HEK293 (cell line): ENCODE measurements around the gene LRP5.

ENCODE experiments used
- CTCF ChIA-PET: fragments of 350-600 bp; formaldehyde crosslinking; extraction: SDS; loops from one replicate; lab custom pipeline; 2021; ENCODE audit warnings: antibody characterized with exemption; lab: Yijun Ruan, JAX
- POLR2A ChIA-PET: fragments of 300-600 bp; formaldehyde crosslinking; extraction: SDS; loops from one replicate; lab custom pipeline; 2020; ENCODE audit warnings: antibody characterized with exemption, inconsistent platforms; lab: Yijun Ruan, JAX
- H3K27ac ChIP-seq: fragments of 200-500 bp; sonication (Bioruptor generic); 2 replicates; pipeline ENCODE4 v1.5.1; 2014; ENCODE audit warnings: low read depth, low read length, control low read depth, inconsistent platforms; ENCODE audit errors: extremely low read depth
- H3K36me3 ChIP-seq, 2 experiments: fragments of 200-500 bp in 1 of 2; sonication (Bioruptor generic) in 1 of 2; 1 replicate in 1 of 2; 2 replicates in 1 of 2; pipeline ENCODE4 v1.5.1; 2014 to 2017; ENCODE audit warnings: inconsistent platforms in 2 of 2, low read length in 2 of 2; ENCODE audit not compliant: control insufficient read depth in 2 of 2, insufficient read depth in 1 of 2
- H3K4me1 ChIP-seq: fragments of 200-500 bp; sonication (Bioruptor generic); 2 replicates; pipeline ENCODE4 v1.5.1; 2014; ENCODE audit warnings: mild to moderate bottlenecking, low read length, inconsistent platforms; ENCODE audit not compliant: control insufficient read depth, insufficient read depth
- H3K4me3 ChIP-seq: 2 replicates; pipeline ENCODE4 v1.5.1; 2011; ENCODE audit warnings: low read depth, mild to moderate bottlenecking, control low read depth, low read length, moderate library complexity
- H3K9me3 ChIP-seq: fragments of 200-500 bp; sonication (Bioruptor generic); 2 replicates; pipeline ENCODE4 v1.5.1; 2014; ENCODE audit warnings: low read depth, low read length, inconsistent platforms; ENCODE audit not compliant: control insufficient read depth, insufficient read depth
- GLIS2 ChIP-seq: fragments of 450-650 bp; formaldehyde crosslinking; IDR thresholded peaks from 2 replicates; pipeline ENCODE4 v1.5.1; 2016; ENCODE audit warnings: missing biosample characterization, missing genetic modification characterization
- KLF10 ChIP-seq: fragments of 450-650 bp; IDR thresholded peaks from 2 replicates; pipeline ENCODE4 v1.5.1; 2018; ENCODE audit warnings: missing biosample characterization, mild to moderate bottlenecking, missing genetic modification characterization
- KLF8 ChIP-seq: fragments of 450-650 bp; formaldehyde crosslinking; IDR thresholded peaks from 2 replicates; pipeline ENCODE4 v1.5.1; 2016; ENCODE audit warnings: missing biosample characterization, missing genetic modification characterization
- MYNN ChIP-seq: fragments of 450-650 bp; formaldehyde crosslinking; IDR thresholded peaks from 2 replicates; pipeline ENCODE4 v1.5.1; 2016; ENCODE audit warnings: missing biosample characterization, missing genetic modification characterization, borderline replicate concordance
- SCRT2 ChIP-seq: fragments of 450-650 bp; formaldehyde crosslinking; IDR thresholded peaks from 2 replicates; pipeline ENCODE4 v1.5.1; 2016; ENCODE audit warnings: missing biosample characterization, missing genetic modification characterization
- SP3 ChIP-seq: fragments of 450-650 bp; formaldehyde crosslinking; IDR thresholded peaks from 2 replicates; pipeline ENCODE4 v1.5.1; 2016; ENCODE audit warnings: missing biosample characterization, missing genetic modification characterization
- ZBTB21 ChIP-seq: fragments of 450-650 bp; formaldehyde crosslinking; IDR thresholded peaks from 2 replicates; pipeline ENCODE4 v1.5.1; 2017; ENCODE audit warnings: missing biosample characterization, missing genetic modification characterization
- ZNF157 ChIP-seq: fragments of 450-650 bp; formaldehyde crosslinking; IDR thresholded peaks from 2 replicates; pipeline ENCODE4 v1.5.1; 2016; ENCODE audit warnings: missing biosample characterization, missing genetic modification characterization
- ZNF16 ChIP-seq: fragments of 450-650 bp; formaldehyde crosslinking; IDR thresholded peaks from 2 replicates; pipeline ENCODE4 v1.5.1; 2016; ENCODE audit warnings: low read depth, missing biosample characterization, missing genetic modification characterization
- ZNF223 ChIP-seq: fragments of 450-650 bp; formaldehyde crosslinking; IDR thresholded peaks from 2 replicates; pipeline ENCODE4 v1.5.1; 2016; ENCODE audit warnings: missing biosample characterization, missing genetic modification characterization
- ZNF248 ChIP-seq: fragments of 450-650 bp; formaldehyde crosslinking; IDR thresholded peaks from 2 replicates; pipeline ENCODE4 v1.5.1; 2017; ENCODE audit warnings: missing biosample characterization, missing genetic modification characterization
- ZNF302 ChIP-seq: fragments of 450-650 bp; formaldehyde crosslinking; IDR thresholded peaks from 2 replicates; pipeline ENCODE4 v1.5.1; 2016; ENCODE audit warnings: missing biosample characterization, missing genetic modification characterization, low read depth
- ZNF433 ChIP-seq: fragments of 450-650 bp; formaldehyde crosslinking; IDR thresholded peaks from 2 replicates; pipeline ENCODE4 v1.5.1; 2016; ENCODE audit warnings: missing biosample characterization, missing genetic modification characterization, low read depth
- ZNF48 ChIP-seq: fragments of 450-650 bp; formaldehyde crosslinking; IDR thresholded peaks from 2 replicates; pipeline ENCODE4 v1.5.1; 2016; ENCODE audit warnings: missing biosample characterization, missing genetic modification characterization
- ZNF544 ChIP-seq: fragments of 450-650 bp; formaldehyde crosslinking; IDR thresholded peaks from 2 replicates; pipeline ENCODE4 v1.5.0; 2017; ENCODE audit warnings: missing biosample characterization, missing genetic modification characterization
- ZNF548 ChIP-seq: fragments of 450-650 bp; formaldehyde crosslinking; IDR thresholded peaks from 2 replicates; pipeline ENCODE4 v1.5.1; 2016; ENCODE audit warnings: missing biosample characterization, missing genetic modification characterization
- ZNF549 ChIP-seq: fragments of 450-650 bp; IDR thresholded peaks from 2 replicates; pipeline ENCODE4 v1.5.1; 2018; ENCODE audit warnings: missing biosample characterization, missing genetic modification characterization, mild to moderate bottlenecking, inconsistent platforms, moderate library complexity
- ZNF585B ChIP-seq: fragments of 450-650 bp; formaldehyde crosslinking; IDR thresholded peaks from 2 replicates; pipeline ENCODE4 v1.5.1; 2016; ENCODE audit warnings: missing biosample characterization, missing genetic modification characterization
- ZNF596 ChIP-seq: fragments of 450-650 bp; IDR thresholded peaks from 2 replicates; pipeline ENCODE4 v1.5.0; 2018; ENCODE audit warnings: missing biosample characterization, mild to moderate bottlenecking, missing genetic modification characterization, moderate library complexity
- ZNF624 ChIP-seq: fragments of 450-650 bp; formaldehyde crosslinking; IDR thresholded peaks from 2 replicates; pipeline ENCODE4 v1.5.1; 2017; ENCODE audit warnings: missing biosample characterization, missing genetic modification characterization
- ZNF629 ChIP-seq: fragments of 450-650 bp; formaldehyde crosslinking; IDR thresholded peaks from 2 replicates; pipeline ENCODE4 v1.5.1; 2017; ENCODE audit warnings: missing biosample characterization, missing genetic modification characterization
- ZXDB ChIP-seq: fragments of 450-650 bp; formaldehyde crosslinking; IDR thresholded peaks from 2 replicates; pipeline ENCODE4 v1.5.1; 2016; ENCODE audit warnings: missing biosample characterization, missing genetic modification characterization
- TF ChIP-seq, protein P1 (sequence below): fragments of 450-650 bp; formaldehyde crosslinking; IDR thresholded peaks from 2 replicates; pipeline ENCODE4 v1.5.1; 2016; ENCODE audit warnings: missing biosample characterization, missing genetic modification characterization
- TF ChIP-seq, protein P2 (sequence below): fragments of 450-650 bp; formaldehyde crosslinking; IDR thresholded peaks from 2 replicates; pipeline ENCODE4 v1.5.1; 2016; ENCODE audit warnings: missing biosample characterization, missing genetic modification characterization
- TF ChIP-seq, protein P3 (sequence below): fragments of 450-650 bp; formaldehyde crosslinking; IDR thresholded peaks from 2 replicates; pipeline ENCODE4 v1.5.1; 2017; ENCODE audit warnings: missing biosample characterization, missing genetic modification characterization
- TF ChIP-seq, protein P4 (sequence below): fragments of 450-650 bp; formaldehyde crosslinking; IDR thresholded peaks from 2 replicates; pipeline ENCODE4 v1.5.1; 2016; ENCODE audit warnings: missing biosample characterization, missing genetic modification characterization
- TF ChIP-seq, protein P5 (sequence below): fragments of 450-650 bp; formaldehyde crosslinking; IDR thresholded peaks from 2 replicates; pipeline ENCODE4 v1.5.1; 2017; ENCODE audit warnings: missing biosample characterization, missing genetic modification characterization

Gene LRP5

DNA sequence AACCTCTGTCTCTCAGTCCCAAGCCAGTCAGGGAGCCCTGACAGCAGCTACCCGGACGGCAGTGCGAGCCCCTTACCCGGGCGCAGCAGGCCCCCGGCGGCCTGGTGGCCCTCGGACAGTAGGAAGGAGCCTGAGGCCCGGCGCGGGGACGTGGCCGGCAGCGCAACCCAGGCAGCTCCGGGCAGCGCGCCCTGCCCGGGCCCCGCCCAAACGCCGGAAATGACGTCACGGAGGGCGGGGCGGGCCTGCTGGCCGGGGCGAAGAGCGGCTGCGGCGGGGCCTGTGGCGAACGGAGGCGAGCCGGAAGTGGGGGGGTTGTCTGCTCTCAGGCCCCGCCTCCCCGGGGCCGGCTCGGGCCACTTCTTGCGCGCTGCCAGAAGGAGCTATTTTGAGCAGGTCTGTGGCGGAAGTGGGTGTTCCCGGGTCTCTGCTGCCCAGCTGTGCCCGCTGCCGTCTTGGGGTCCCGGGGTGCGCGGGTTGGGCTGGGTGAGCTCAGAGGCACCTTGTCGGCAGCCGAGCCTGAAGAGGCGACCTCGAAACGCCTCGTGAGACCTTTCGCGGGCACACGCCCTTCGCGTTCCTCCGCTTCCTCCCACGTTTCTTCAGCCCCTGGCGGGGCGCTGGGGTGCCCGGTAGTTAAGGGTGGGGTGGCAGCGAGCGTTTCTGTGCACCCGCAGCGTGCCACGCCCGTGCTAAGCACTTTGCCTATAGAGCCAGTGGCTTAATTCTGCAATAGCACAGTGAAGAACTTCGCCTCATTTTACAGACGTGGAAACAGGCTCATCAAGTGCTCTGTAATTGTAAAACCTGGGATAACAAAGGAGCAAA lies 40.4 kb upstream of the LRP5 start, which contains the start of gene C11orf24:
Gene C11orf24, minus strand, starts transcription at position 193 of the 828 bp plus-strand sequence. CDS start 8,206 bp downstream, outside the sequence.
- CTCF ChIA-PET: interaction anchor here (0.6 to 3.7 kb wide), 4 partner anchors 14 to 1717 kb away, joined by 3 to 31 read pairs (median 4); no protein-coding TSS in a partner anchor
- H3K4me3 ChIP-seq: peak within 1 kb of the TSS; percentile 84
- POLR2A ChIA-PET: interaction anchor here (0.8 to 2.0 kb wide), 9 partner anchors 11 to 777 kb away, joined by 3 to 12 read pairs (median 6); partner anchors contain the start of genes PPP6R3 and TPCN2
- no peaks in the 10 kb centered on the region for H3K9me3 ChIP-seq
- no peaks in the 10 kb centered on the region; the same call in 1 of the 2 replicates for H3K4me1 ChIP-seq
- peaks cover 0 to 23% of the 10 kb centered on the region in 2 experiments; a peak in 1 of 3 replicates for H3K36me3 ChIP-seq
- peak within 1 kb of the TSS; percentile 50; the same call in 1 of the 2 replicates for H3K27ac ChIP-seq
- TF ChIP-seq ZNF549 (tag by site-specific recombination): no peak
- TF ChIP-seq, protein P1, sequence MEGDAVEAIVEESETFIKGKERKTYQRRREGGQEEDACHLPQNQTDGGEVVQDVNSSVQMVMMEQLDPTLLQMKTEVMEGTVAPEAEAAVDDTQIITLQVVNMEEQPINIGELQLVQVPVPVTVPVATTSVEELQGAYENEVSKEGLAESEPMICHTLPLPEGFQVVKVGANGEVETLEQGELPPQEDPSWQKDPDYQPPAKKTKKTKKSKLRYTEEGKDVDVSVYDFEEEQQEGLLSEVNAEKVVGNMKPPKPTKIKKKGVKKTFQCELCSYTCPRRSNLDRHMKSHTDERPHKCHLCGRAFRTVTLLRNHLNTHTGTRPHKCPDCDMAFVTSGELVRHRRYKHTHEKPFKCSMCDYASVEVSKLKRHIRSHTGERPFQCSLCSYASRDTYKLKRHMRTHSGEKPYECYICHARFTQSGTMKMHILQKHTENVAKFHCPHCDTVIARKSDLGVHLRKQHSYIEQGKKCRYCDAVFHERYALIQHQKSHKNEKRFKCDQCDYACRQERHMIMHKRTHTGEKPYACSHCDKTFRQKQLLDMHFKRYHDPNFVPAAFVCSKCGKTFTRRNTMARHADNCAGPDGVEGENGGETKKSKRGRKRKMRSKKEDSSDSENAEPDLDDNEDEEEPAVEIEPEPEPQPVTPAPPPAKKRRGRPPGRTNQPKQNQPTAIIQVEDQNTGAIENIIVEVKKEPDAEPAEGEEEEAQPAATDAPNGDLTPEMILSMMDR: peak; percentile 44
- TF ChIP-seq SP3 (tag by site-specific recombination): peak; percentile 60; the same call in 1 of the 2 replicates
- peak; percentile 70 for TF ChIP-seq KLF10 (tag by site-specific recombination)
- no peak for TF ChIP-seq ZNF302
- TF ChIP-seq GLIS2 (tag by site-specific recombination): 0 out of 2 replicates have a peak, but pooled peaks have one; percentile 2
- TF ChIP-seq SCRT2: no peak; the same call in 1 of the 2 replicates
- TF ChIP-seq ZNF624 (tag by site-specific recombination): no peak
- no peak for TF ChIP-seq ZBTB21 (tag by site-specific recombination)
- TF ChIP-seq, protein P2, sequence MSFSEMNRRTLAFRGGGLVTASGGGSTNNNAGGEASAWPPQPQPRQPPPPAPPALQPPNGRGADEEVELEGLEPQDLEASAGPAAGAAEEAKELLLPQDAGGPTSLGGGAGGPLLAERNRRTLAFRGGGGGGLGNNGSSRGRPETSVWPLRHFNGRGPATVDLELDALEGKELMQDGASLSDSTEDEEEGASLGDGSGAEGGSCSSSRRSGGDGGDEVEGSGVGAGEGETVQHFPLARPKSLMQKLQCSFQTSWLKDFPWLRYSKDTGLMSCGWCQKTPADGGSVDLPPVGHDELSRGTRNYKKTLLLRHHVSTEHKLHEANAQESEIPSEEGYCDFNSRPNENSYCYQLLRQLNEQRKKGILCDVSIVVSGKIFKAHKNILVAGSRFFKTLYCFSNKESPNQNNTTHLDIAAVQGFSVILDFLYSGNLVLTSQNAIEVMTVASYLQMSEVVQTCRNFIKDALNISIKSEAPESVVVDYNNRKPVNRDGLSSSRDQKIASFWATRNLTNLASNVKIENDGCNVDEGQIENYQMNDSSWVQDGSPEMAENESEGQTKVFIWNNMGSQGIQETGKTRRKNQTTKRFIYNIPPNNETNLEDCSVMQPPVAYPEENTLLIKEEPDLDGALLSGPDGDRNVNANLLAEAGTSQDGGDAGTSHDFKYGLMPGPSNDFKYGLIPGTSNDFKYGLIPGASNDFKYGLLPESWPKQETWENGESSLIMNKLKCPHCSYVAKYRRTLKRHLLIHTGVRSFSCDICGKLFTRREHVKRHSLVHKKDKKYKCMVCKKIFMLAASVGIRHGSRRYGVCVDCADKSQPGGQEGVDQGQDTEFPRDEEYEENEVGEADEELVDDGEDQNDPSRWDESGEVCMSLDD (tag by site-specific recombination): peak; percentile 54; the same call in 1 of the 2 replicates
- TF ChIP-seq, protein P3, sequence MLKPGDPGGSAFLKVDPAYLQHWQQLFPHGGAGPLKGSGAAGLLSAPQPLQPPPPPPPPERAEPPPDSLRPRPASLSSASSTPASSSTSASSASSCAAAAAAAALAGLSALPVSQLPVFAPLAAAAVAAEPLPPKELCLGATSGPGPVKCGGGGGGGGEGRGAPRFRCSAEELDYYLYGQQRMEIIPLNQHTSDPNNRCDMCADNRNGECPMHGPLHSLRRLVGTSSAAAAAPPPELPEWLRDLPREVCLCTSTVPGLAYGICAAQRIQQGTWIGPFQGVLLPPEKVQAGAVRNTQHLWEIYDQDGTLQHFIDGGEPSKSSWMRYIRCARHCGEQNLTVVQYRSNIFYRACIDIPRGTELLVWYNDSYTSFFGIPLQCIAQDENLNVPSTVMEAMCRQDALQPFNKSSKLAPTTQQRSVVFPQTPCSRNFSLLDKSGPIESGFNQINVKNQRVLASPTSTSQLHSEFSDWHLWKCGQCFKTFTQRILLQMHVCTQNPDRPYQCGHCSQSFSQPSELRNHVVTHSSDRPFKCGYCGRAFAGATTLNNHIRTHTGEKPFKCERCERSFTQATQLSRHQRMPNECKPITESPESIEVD: no peak
- TF ChIP-seq, protein P4, sequence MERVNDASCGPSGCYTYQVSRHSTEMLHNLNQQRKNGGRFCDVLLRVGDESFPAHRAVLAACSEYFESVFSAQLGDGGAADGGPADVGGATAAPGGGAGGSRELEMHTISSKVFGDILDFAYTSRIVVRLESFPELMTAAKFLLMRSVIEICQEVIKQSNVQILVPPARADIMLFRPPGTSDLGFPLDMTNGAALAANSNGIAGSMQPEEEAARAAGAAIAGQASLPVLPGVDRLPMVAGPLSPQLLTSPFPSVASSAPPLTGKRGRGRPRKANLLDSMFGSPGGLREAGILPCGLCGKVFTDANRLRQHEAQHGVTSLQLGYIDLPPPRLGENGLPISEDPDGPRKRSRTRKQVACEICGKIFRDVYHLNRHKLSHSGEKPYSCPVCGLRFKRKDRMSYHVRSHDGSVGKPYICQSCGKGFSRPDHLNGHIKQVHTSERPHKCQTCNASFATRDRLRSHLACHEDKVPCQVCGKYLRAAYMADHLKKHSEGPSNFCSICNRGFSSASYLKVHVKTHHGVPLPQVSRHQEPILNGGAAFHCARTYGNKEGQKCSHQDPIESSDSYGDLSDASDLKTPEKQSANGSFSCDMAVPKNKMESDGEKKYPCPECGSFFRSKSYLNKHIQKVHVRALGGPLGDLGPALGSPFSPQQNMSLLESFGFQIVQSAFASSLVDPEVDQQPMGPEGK (tag by site-specific recombination): peak; percentile 71
- no peak for TF ChIP-seq ZNF223
- TF ChIP-seq ZXDB: peak; percentile 57; the same call in 1 of the 2 replicates
- TF ChIP-seq MYNN: no peak
- TF ChIP-seq ZNF596 (tag by site-specific recombination): no peak
- TF ChIP-seq ZNF585B (tag by site-specific recombination): no peak
- no peak for TF ChIP-seq ZNF16 (tag by site-specific recombination)
- no peak for TF ChIP-seq ZNF248 (tag by site-specific recombination)
- no peak for TF ChIP-seq ZNF548 (tag by site-specific recombination)
- TF ChIP-seq, protein P5, sequence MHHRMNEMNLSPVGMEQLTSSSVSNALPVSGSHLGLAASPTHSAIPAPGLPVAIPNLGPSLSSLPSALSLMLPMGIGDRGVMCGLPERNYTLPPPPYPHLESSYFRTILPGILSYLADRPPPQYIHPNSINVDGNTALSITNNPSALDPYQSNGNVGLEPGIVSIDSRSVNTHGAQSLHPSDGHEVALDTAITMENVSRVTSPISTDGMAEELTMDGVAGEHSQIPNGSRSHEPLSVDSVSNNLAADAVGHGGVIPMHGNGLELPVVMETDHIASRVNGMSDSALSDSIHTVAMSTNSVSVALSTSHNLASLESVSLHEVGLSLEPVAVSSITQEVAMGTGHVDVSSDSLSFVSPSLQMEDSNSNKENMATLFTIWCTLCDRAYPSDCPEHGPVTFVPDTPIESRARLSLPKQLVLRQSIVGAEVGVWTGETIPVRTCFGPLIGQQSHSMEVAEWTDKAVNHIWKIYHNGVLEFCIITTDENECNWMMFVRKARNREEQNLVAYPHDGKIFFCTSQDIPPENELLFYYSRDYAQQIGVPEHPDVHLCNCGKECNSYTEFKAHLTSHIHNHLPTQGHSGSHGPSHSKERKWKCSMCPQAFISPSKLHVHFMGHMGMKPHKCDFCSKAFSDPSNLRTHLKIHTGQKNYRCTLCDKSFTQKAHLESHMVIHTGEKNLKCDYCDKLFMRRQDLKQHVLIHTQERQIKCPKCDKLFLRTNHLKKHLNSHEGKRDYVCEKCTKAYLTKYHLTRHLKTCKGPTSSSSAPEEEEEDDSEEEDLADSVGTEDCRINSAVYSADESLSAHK (tag by site-specific recombination): peak; percentile 79
- TF ChIP-seq ZNF544: no peak
- peak; percentile 82 for TF ChIP-seq KLF8
- peak; percentile 42; the same call in 1 of the 2 replicates for TF ChIP-seq ZNF629 (tag by site-specific recombination)
- TF ChIP-seq ZNF157: no peak
- no peak for TF ChIP-seq ZNF48 (tag by site-specific recombination)
- TF ChIP-seq ZNF433 (tag by site-specific recombination): no peak
